ENCODE data around the gene OPCML. TPM values are rescaled to one million over a fixed set of nuclear protein-coding genes. Genes with fewer than 3 reads are reported as not detected.

The OPCML gene
- total and polyA plus RNA-seq, 2 of the 13 experiments (the other 11 are each of a cell fraction or from before 2014, with no cell fraction given), result not detected

GRCh38 chr11:133383689-133384088 is 148.6 kb downstream of the OPCML start:
- 20% methylated on average over 1 of the region's 4 CpGs for WGBS (ENCODE audit: low lambda C conversion rate)
- no peaks in the 10 kb centered on the region for H3K9me3 ChIP-seq (ENCODE audit: low read length)
- no peaks in the 10 kb centered on the region for H3K4me1 ChIP-seq (ENCODE audit: insufficient read depth, low read length)
- H2AFZ ChIP-seq (ENCODE audit: low read length), result no peak overlapping the region
- H3K27ac ChIP-seq (ENCODE audit: extremely low read length, insufficient read depth, low read length), result no peak overlapping the region
- intact Hi-C loops (cut with micrococcal nuclease; ENCODE audit: unreplicated experiment), result no loop called here
- H4K20me1 ChIP-seq (ENCODE audit: insufficient read depth, low read length), result no peaks in the 10 kb centered on the region
- H3K36me3 ChIP-seq (replicated peaks in 1 of 2; ENCODE audit: control insufficient read depth in 1 of 2, insufficient read depth in 2 of 2, low read length in 2 of 2), result no peaks in the 10 kb centered on the region
- no peak for FAIRE-seq
- H3K27me3 ChIP-seq (ENCODE audit: control insufficient read depth in 1 of 2, insufficient read depth in 2 of 2, low read length in 2 of 2), result peaks cover 1 to 26% of the 10 kb centered on the region in 2 experiments; a peak in 2 of 5 replicates
- ChIA-PET POLR2A (no interaction called here), CTCF (ENCODE audit: low intra/inter-chr PET ratio, low total read pairs) (no interaction called here)
- no peak overlapping the region for H3K4me2 ChIP-seq (ENCODE audit: low read depth, low read length)
- BruUV-seq (replicated peaks), result no TSS peak
- H3K9ac ChIP-seq (ENCODE audit: insufficient read depth, low read depth, low read length), result no peak overlapping the region
- H3K79me2 ChIP-seq (ENCODE audit: insufficient read depth, low read length), result no peaks in the 10 kb centered on the region
- H3K4me3 ChIP-seq (replicated peaks in 1 of 3; ENCODE audit: insufficient read depth in 1 of 3, low read depth in 2 of 3, low read length in 3 of 3), result no peak overlapping the region
- TF ChIP-seq ZNF672 (CRISPR knock-in tag; IDR thresholded peaks at IDR 0.05) (no peak), HOXA5 (CRISPR knock-in tag; IDR thresholded peaks at IDR 0.05) (no peak)
- ATAC-seq, result no peak
- no peak for DNase-seq (ENCODE audit: low spot score)
- in situ Hi-C loops (cut with HindIII; ENCODE audit: extremely low pct_ligation_motif_present, low pct_unique_long_range_greater_than_20kb), result no loop called here

GRCh38 chr11:133383201-133383600 is 149.1 kb downstream of the OPCML start:
- H3K79me2 ChIP-seq (ENCODE audit: insufficient read depth, low read length), result no peaks in the 10 kb centered on the region
- ATAC-seq, result no peak
- TF ChIP-seq GABPA (IDR thresholded peaks at IDR 0.05; ENCODE audit: low read depth, low read length), result no peak
- no peak for TF ChIP-seq GABPA (CRISPR knock-in tag; IDR thresholded peaks at IDR 0.05; ENCODE audit: low read depth)
- no peak for TF ChIP-seq ZNF580 (CRISPR knock-in tag; IDR thresholded peaks at IDR 0.05; ENCODE audit: borderline replicate concordance, low read depth)
- TF ChIP-seq SATB2 (CRISPR knock-in tag; IDR thresholded peaks at IDR 0.05), result no peak
- TF ChIP-seq, protein P1, sequence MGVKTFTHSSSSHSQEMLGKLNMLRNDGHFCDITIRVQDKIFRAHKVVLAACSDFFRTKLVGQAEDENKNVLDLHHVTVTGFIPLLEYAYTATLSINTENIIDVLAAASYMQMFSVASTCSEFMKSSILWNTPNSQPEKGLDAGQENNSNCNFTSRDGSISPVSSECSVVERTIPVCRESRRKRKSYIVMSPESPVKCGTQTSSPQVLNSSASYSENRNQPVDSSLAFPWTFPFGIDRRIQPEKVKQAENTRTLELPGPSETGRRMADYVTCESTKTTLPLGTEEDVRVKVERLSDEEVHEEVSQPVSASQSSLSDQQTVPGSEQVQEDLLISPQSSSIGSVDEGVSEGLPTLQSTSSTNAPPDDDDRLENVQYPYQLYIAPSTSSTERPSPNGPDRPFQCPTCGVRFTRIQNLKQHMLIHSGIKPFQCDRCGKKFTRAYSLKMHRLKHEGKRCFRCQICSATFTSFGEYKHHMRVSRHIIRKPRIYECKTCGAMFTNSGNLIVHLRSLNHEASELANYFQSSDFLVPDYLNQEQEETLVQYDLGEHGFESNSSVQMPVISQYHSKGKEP (CRISPR knock-in tag; IDR thresholded peaks at IDR 0.05), result no peak
- TF ChIP-seq, protein P2, sequence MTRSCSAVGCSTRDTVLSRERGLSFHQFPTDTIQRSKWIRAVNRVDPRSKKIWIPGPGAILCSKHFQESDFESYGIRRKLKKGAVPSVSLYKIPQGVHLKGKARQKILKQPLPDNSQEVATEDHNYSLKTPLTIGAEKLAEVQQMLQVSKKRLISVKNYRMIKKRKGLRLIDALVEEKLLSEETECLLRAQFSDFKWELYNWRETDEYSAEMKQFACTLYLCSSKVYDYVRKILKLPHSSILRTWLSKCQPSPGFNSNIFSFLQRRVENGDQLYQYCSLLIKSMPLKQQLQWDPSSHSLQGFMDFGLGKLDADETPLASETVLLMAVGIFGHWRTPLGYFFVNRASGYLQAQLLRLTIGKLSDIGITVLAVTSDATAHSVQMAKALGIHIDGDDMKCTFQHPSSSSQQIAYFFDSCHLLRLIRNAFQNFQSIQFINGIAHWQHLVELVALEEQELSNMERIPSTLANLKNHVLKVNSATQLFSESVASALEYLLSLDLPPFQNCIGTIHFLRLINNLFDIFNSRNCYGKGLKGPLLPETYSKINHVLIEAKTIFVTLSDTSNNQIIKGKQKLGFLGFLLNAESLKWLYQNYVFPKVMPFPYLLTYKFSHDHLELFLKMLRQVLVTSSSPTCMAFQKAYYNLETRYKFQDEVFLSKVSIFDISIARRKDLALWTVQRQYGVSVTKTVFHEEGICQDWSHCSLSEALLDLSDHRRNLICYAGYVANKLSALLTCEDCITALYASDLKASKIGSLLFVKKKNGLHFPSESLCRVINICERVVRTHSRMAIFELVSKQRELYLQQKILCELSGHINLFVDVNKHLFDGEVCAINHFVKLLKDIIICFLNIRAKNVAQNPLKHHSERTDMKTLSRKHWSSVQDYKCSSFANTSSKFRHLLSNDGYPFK (CRISPR knock-in tag; IDR thresholded peaks at IDR 0.05; ENCODE audit: borderline replicate concordance), result no peak
- TF ChIP-seq ZKSCAN1 (IDR thresholded peaks at IDR 0.05; ENCODE audit: low read length), result no peak
- no peak for TF ChIP-seq SPEN (CRISPR knock-in tag; IDR thresholded peaks at IDR 0.05; ENCODE audit: low read depth)
- no peaks in the 10 kb centered on the region for H3K4me1 ChIP-seq (ENCODE audit: insufficient read depth, low read length)
- H3K36me3 ChIP-seq (replicated peaks in 1 of 2; ENCODE audit: control insufficient read depth in 1 of 2, insufficient read depth in 2 of 2, low read length in 2 of 2), result no peaks in the 10 kb centered on the region
- no peak for DNase-seq (ENCODE audit: low spot score)
- no peak overlapping the region for H3K9ac ChIP-seq (ENCODE audit: insufficient read depth, low read depth, low read length)
- FAIRE-seq, result no peak
- H3K27me3 ChIP-seq (ENCODE audit: control insufficient read depth in 1 of 2, insufficient read depth in 2 of 2, low read length in 2 of 2), result peaks cover 1 to 26% of the 10 kb centered on the region in 2 experiments; a peak in 2 of 5 replicates
- H2AFZ ChIP-seq (ENCODE audit: low read length), result no peak overlapping the region
- H3K9me3 ChIP-seq (ENCODE audit: low read length), result no peaks in the 10 kb centered on the region
- POLR2A ChIA-PET, result no interaction called here
- no peak overlapping the region for H3K4me3 ChIP-seq (replicated peaks in 1 of 3; ENCODE audit: insufficient read depth in 1 of 3, low read depth in 2 of 3, low read length in 3 of 3)
- no peaks in the 10 kb centered on the region for H4K20me1 ChIP-seq (ENCODE audit: insufficient read depth, low read length)
- WGBS (ENCODE audit: low lambda C conversion rate), result 22% methylated on average over 8 of the region's 8 CpGs
- intact Hi-C loops (cut with micrococcal nuclease; ENCODE audit: unreplicated experiment), result no loop called here
- no peak overlapping the region for H3K4me2 ChIP-seq (ENCODE audit: low read depth, low read length)
- no peak overlapping the region for H3K27ac ChIP-seq (ENCODE audit: extremely low read length, insufficient read depth, low read length)
- in situ Hi-C loops (cut with HindIII; ENCODE audit: extremely low pct_ligation_motif_present, low pct_unique_long_range_greater_than_20kb), result no loop called here
- CTCF ChIA-PET (ENCODE audit: low intra/inter-chr PET ratio, low total read pairs), result no interaction called here
- no TSS peak for BruUV-seq (replicated peaks)

Measured in HepG2 (cell line).